NCI-H187 (cell line): ENCODE results near the gene CREBBP.

Experiments used
- DNase-seq, 2 experiments: peaks; one replicate each; lab custom pipeline; 2025; lab: John Stamatoyannopoulos, UW

Gene CREBBP

DNA sequence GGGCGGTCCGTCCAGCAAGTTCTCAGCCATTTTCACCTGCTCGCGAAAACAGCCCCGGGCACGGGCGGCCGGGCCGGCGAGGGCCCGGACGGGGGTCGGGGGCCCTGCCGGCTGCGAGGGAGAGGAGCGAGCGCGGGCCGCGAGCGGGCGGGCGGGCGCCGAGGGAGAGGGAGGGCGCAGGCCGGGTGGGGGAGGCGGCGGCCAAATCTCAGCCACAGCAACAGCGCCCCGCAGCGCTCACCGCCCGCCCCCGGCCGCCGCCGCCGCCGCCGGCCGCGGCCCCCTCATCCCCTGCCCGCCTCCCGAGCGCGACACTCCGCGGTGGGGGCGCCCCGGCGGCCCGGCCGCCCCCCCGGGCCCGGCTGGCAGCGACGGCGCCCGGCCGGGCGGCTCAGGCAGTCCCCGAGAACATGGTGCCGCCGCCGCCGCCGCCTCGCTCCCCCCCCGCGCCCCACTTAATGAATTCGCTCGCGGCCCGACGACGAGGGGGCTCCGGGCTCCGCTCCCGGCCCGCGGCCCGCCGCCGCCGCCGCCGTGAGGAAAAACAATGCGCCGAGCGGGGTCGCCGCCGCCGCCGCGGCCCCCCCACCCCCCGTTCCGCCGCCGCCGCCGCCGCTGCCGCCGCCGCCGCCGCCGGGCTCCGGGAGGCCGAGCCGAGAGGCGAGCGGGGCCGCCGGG, 487 bp downstream of the CREBBP start:
- DNase-seq = no peak

GRCh38 chr16:3879258-3879886, 1.1 kb downstream of the CREBBP start:
- no peak for DNase-seq

GRCh38 chr16:3878610-3879009, 1.9 kb downstream of the CREBBP start:
- DNase-seq = no peak

DNA sequence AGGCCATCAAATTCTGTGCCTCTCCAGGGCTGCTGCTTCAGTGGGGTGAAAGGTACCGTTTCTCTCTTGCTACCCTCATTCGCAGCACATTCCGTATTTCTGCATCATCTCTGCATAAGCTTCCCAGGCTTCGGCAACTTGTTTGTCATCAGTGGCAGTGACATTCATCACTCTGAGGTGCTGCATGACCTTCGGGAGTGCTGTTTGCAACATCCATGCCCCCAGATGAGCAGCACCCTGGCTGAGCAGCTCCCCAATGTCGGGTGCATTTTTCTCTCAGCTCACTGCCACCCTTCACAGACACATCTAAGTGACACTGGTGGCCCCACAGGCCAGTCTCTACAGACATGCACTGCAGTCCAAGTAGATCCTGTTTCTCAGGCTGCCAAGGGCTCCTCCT, 3.8 kb downstream of the CREBBP start:
- no peak for DNase-seq

GRCh38 chr16:3876160-3876559, 4.4 kb downstream of the CREBBP start:
- DNase-seq = no peak

GRCh38 chr16:3874794-3875692, 5.5 kb downstream of the CREBBP start:
- DNase-seq = no peak

- no peak for DNase-seq
These were observed 6.3 kb downstream of the CREBBP start for GRCh38 chr16:3874242-3874641.

- no peak for DNase-seq
These were observed 6.9 kb downstream of the CREBBP start for GRCh38 chr16:3873482-3874173.

GRCh38 chr16:3872216-3872895, 8.2 kb downstream of the CREBBP start:
- DNase-seq = no peak

DNA sequence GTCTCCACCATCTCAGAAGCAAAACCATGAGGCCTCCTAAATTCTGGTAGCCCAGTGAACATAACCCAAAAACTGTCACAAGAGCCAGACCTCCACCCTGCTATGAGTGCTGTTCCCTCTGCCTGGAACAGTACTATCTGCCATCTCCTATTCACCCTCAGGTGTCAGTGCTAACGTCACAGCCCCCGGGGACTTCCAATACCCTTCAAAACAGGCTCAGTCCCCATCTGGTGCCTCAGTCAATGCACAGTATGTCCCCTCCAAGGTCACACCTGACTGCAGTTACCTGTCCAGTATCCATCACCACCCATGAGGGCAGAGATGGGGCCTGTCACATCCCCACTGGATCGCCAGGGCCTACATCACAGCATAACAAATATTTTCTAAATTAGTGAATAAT, 11.5 kb downstream of the CREBBP start:
- DNase-seq = no peak

- DNase-seq = no peak
These were observed 12.0 kb downstream of the CREBBP start for GRCh38 chr16:3868556-3868955.

- DNase-seq = no peak
These were observed 13.6 kb downstream of the CREBBP start for GRCh38 chr16:3866703-3867431.

DNA sequence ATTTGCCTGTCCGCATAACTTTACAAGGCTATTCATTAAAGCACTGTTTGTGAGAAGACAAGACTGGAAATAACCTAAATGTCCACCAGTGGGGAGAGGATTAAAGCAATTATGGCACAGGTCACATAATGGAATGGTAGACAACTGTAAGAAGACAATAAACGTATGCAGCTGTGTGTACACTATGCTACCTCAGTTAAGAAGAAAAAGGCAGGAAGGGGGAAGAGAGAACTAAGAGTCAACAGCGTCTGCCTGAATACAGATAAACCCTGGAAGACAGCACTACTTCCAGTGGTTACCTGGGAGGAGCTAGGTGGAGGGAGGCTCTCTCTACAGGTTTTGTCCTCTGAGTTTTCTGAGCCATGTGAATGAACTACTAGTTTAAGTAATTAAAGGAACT, 15.3 kb downstream of the CREBBP start:
- DNase-seq = no peak

- no peak for DNase-seq
These were observed 16.0 kb downstream of the CREBBP start for GRCh38 chr16:3864562-3864961.

DNA sequence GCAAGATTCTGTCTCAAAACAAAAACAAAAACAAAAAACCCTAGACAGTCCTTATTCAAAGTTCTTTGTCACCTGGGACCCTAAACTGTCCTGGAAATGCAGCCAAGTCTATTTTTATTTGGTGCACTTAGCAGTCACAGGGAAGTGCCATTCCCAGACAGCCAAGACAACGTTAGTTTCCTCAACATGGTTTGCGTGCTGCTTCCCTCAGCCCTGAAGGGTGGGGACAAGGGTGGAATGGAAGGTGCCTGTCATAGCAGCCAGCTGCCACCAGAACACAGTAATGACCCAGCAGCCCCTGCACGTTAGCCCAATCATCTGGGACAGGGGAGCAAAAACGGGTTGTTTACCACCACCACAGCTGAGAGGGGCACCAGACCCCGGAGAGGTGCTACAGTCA, 16.9 kb downstream of the CREBBP start:
- no peak for DNase-seq

GRCh38 chr16:3861808-3862451, 18.6 kb downstream of the CREBBP start:
- no peak for DNase-seq

- DNase-seq = no peak
These were observed 20.6 kb downstream of the CREBBP start for GRCh38 chr16:3859889-3860288.

DNA sequence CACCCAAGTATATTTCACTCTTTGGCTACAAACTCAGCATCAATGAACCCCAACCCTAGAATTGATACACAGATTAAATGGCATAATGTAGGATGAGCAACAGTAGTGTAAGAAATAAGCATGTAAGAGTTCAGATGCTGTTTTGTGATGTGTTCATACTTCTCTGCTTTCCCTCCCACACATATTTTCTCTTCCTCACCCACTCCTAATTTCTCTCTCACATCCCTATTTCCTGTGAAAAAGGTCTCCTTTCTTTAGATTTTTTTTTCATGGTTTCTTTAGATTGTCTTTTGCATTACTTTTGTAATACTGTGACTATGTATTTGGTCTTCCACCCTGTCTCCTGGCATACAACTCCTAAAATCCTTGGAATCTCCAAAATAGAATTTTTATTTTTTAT, 21.7 kb downstream of the CREBBP start:
- no peak for DNase-seq

DNA sequence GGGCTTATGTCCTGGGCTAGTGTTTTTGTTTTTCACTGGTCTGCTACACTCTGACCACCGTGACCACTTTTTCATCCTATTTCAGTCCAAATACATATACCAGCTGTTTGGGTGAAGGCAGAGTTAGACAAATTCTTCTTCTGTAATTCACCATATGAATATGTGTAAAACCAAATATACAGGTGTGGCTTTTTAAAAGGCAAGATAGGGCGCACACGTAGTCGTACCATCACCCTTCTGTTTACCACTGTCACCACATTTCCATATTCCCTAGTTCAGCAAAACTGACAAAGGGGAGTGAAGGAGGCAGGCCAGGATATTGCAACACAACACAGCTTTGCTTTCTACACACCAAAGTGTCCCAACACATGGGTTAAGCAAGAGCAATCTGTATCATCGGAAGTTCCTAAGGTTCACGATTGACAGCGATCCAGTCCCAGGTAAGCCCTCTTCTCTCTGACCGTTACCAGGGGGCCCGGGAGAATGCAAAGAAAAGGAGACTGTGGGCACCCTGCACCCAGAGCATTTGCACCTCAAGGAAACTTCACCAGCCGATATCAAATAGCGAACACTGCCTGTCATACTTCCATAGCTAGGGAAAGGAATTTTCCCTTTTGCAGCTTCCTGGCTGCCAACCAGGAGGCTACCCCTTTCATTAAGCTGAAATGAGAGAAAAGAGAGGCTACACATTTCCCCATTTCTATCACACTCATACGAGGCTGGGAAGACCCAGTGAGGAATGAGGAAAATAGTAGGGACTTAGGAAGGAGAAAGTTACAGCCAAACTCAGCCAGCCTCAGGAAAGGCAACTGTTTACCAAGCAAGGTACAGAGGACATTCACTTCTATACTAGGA, 23.1 kb downstream of the CREBBP start:
- no peak for DNase-seq
